Trophoblast cell (in vitro differentiated cells and primary cell): ENCODE data around the gene SBNO2.
A peak's percentile ranks its signal among the peaks of the same experiment; 100 is the strongest.

ENCODE experiments used
- DNase-seq, 2 donors: peaks; one replicate each; pipeline ENCODE4 v3.0.0-alpha.2; 2016
- H2AFZ ChIP-seq: 2 replicates; pipeline ENCODE4 v1.6.1; 2013; ENCODE audit warnings: low read length, moderate library complexity, mild to moderate bottlenecking; ENCODE audit not compliant: insufficient read depth, poor library complexity
- H2AK5ac ChIP-seq: 2 replicates; pipeline ENCODE4 v1.6.1; 2013; ENCODE audit warnings: mild to moderate bottlenecking, low read length
- H2BK120ac ChIP-seq: 2 replicates; pipeline ENCODE4 v1.6.1; 2013; ENCODE audit warnings: low read length, mild to moderate bottlenecking, moderate library complexity; ENCODE audit not compliant: insufficient read depth, poor library complexity
- H2BK12ac ChIP-seq: 2 replicates; pipeline ENCODE4 v1.6.1; 2013; ENCODE audit warnings: mild to moderate bottlenecking, low read length, moderate library complexity
- H2BK5ac ChIP-seq: 2 replicates; pipeline ENCODE4 v1.6.1; 2013; ENCODE audit warnings: low read length, low read depth, moderate library complexity, mild to moderate bottlenecking; ENCODE audit not compliant: poor library complexity
- H3K14ac ChIP-seq: 2 replicates; pipeline ENCODE4 v1.6.1; 2013; ENCODE audit warnings: mild to moderate bottlenecking, low read length
- H3K18ac ChIP-seq: 2 replicates; pipeline ENCODE4 v1.6.1; 2013; ENCODE audit warnings: mild to moderate bottlenecking, low read length
- H3K23ac ChIP-seq: 2 replicates; pipeline ENCODE4 v1.6.1; 2013; ENCODE audit warnings: low read length
- H3K27ac ChIP-seq: 2 replicates; pipeline ENCODE4 v1.5.1; 2013; ENCODE audit warnings: low read depth, mild to moderate bottlenecking, inconsistent platforms, low read length, moderate library complexity
- H3K27me3 ChIP-seq: 2 replicates; pipeline ENCODE4 v1.6.1; 2013; ENCODE audit warnings: inconsistent platforms, mild to moderate bottlenecking, low read length, moderate library complexity; ENCODE audit not compliant: insufficient read depth
- H3K36me3 ChIP-seq, 2 experiments: 1 replicate in 1 of 2; 2 replicates in 1 of 2; pipeline ENCODE4 v1.6.1; 2013; ENCODE audit warnings: low read length in 2 of 2, mild to moderate bottlenecking in 2 of 2, moderate library complexity in 1 of 2; ENCODE audit not compliant: insufficient read depth in 2 of 2, control insufficient read depth in 1 of 2
- H3K4ac ChIP-seq: 2 replicates; pipeline ENCODE4 v1.6.1; 2013; ENCODE audit warnings: low read depth, mild to moderate bottlenecking, low read length, moderate library complexity
- H3K4me1 ChIP-seq, 2 experiments: 1 replicate in 1 of 2; 2 replicates in 1 of 2; pipeline ENCODE4 v1.6.1; 2013; ENCODE audit warnings: low read length in 2 of 2, mild to moderate bottlenecking in 2 of 2, moderate library complexity in 1 of 2; ENCODE audit not compliant: insufficient read depth in 2 of 2, control insufficient read depth in 1 of 2
- H3K4me2 ChIP-seq: 2 replicates; pipeline ENCODE4 v1.6.1; 2013; ENCODE audit warnings: inconsistent platforms, mild to moderate bottlenecking, low read length, moderate library complexity
- H3K4me3 ChIP-seq: 2 replicates; pipeline ENCODE4 v1.5.1; 2013; ENCODE audit warnings: mild to moderate bottlenecking, low read depth, low read length, inconsistent platforms
- H3K79me1 ChIP-seq: one replicate; pipeline ENCODE4 v1.6.1; 2013; ENCODE audit warnings: low read length
- H3K79me2 ChIP-seq: 2 replicates; pipeline ENCODE4 v1.6.1; 2013; ENCODE audit warnings: low read length, mild to moderate bottlenecking; ENCODE audit not compliant: control insufficient read depth, insufficient read depth, poor library complexity
- H3K9ac ChIP-seq: 2 replicates; pipeline ENCODE4 v1.6.1; 2013; ENCODE audit warnings: mild to moderate bottlenecking, low read length
- H3K9me3 ChIP-seq: 2 replicates; pipeline ENCODE4 v1.6.1; 2013; ENCODE audit warnings: low read depth, mild to moderate bottlenecking, control low read depth, inconsistent platforms, low read length; ENCODE audit not compliant: insufficient read depth
- H4K12ac ChIP-seq: 2 replicates; pipeline ENCODE4 v1.6.1; 2013; ENCODE audit warnings: low read depth, mild to moderate bottlenecking, low read length, moderate library complexity
- H4K8ac ChIP-seq: 2 replicates; pipeline ENCODE4 v1.6.1; 2013; ENCODE audit warnings: low read depth, mild to moderate bottlenecking, low read length, moderate library complexity
- H4K91ac ChIP-seq: one replicate; pipeline ENCODE4 v1.6.1; 2013; ENCODE audit warnings: low read depth, mild to moderate bottlenecking, low read length, moderate library complexity
- WGBS: extraction: QIAGEN DNeasy Blood & Tissue Kit; methylation state at CpG from one replicate; pipeline ENCODE4 v1.1.7; 2013; ENCODE audit warnings: missing lambda C conversion rate; ENCODE audit not compliant: insufficient read length, insufficient coverage; ENCODE audit errors: extremely low coverage; 5-methylcytosine and 5-hydroxymethylcytosine counted together

The SBNO2 gene

DNA sequence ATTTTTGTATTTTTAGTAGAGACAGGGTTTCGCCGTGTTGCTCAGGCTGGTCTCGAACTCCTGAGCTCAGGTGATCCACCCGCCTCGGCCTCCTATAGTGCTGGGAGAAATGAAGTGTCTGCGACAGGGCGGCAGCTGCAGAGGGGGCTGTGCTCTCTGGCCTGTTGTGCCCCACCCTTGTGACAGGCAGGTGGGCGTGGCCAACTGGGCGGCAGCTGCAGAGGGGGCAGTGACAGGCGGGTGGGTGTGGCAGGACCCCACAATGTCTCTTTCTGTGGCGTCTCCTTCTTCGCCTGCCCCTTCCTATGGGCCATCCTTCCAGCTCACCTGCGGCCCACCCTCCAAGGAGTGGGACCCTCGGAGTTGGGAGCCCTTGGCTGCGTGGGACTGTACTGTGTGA lies 43.3 kb upstream of the SBNO2 start:
- Histone ChIP-seq H3K36me3 (peaks cover 38% of the 10 kb centered on the region in 2 experiments), H2BK5ac (no peak overlapping the region), H3K4ac (peak overlapping the region; percentile 23), H3K9ac (no peak overlapping the region), H4K91ac (no peak overlapping the region), H3K23ac (no peak overlapping the region), H4K12ac (no peak overlapping the region), H3K14ac (no peak overlapping the region), H4K8ac (no peak overlapping the region), H3K79me1 (no peaks in the 10 kb centered on the region), H3K4me3 (no peak overlapping the region), H3K27ac (no peak overlapping the region), H2AFZ (no peak overlapping the region), H3K4me2 (no peak overlapping the region), H2BK12ac (no peak overlapping the region), H2AK5ac (no peak overlapping the region), H3K9me3 (peaks cover 3% of the 10 kb centered on the region), H3K79me2 (peaks cover 10% of the 10 kb centered on the region), H3K27me3 (no peaks in the 10 kb centered on the region), H3K4me1 (peaks cover 13% of the 10 kb centered on the region in 2 experiments), H2BK120ac (no peak overlapping the region), H3K18ac (no peak overlapping the region)
- WGBS, result no CpG with 5 or more reads among the region's 15 CpGs
- no peak for DNase-seq

DNA sequence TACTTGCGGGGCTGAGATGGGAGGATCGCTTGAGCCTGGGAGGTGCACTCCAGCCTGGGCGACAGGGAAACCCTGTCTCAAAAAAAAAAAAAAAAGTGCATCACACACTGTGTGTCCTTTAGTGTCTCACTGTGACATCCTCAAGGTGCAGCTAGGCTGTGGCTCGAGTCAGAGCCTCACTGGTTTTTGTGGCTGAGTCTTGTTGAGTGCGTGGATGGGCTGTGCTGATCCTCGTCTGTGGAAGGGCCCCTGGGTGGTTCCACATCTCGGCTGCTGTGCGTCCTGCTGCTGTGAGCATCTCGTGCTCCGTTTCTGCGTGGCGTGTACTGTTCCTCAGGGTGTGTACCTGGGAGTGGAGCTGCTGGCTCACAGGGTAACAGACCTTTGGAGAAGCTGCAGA lies 42.7 kb upstream of the SBNO2 start:
- peaks cover 13% of the 10 kb centered on the region in 2 experiments for H3K4me1 ChIP-seq
- no peak overlapping the region for H3K9ac ChIP-seq
- no peak overlapping the region for H4K91ac ChIP-seq
- peaks cover 10% of the 10 kb centered on the region for H3K79me2 ChIP-seq
- H3K4me2 ChIP-seq, result no peak overlapping the region
- H2BK5ac ChIP-seq, result no peak overlapping the region
- no peak overlapping the region for H2BK120ac ChIP-seq
- peaks cover 32% of the 10 kb centered on the region in 2 experiments for H3K36me3 ChIP-seq
- no peaks in the 10 kb centered on the region for H3K79me1 ChIP-seq
- H4K8ac ChIP-seq, result no peak overlapping the region
- no peak overlapping the region for H4K12ac ChIP-seq
- no peak overlapping the region for H3K14ac ChIP-seq
- no peak overlapping the region for H3K4me3 ChIP-seq
- no peak overlapping the region for H3K27ac ChIP-seq
- no peaks in the 10 kb centered on the region for H3K27me3 ChIP-seq
- WGBS, result no CpG with 5 or more reads among the region's 12 CpGs
- H3K23ac ChIP-seq, result no peak overlapping the region
- no peak for DNase-seq
- no peak overlapping the region for H2AK5ac ChIP-seq
- no peak overlapping the region for H3K18ac ChIP-seq
- no peak overlapping the region for H3K4ac ChIP-seq
- no peak overlapping the region for H2AFZ ChIP-seq
- H3K9me3 ChIP-seq, result peaks cover 3% of the 10 kb centered on the region
- no peak overlapping the region for H2BK12ac ChIP-seq

DNA sequence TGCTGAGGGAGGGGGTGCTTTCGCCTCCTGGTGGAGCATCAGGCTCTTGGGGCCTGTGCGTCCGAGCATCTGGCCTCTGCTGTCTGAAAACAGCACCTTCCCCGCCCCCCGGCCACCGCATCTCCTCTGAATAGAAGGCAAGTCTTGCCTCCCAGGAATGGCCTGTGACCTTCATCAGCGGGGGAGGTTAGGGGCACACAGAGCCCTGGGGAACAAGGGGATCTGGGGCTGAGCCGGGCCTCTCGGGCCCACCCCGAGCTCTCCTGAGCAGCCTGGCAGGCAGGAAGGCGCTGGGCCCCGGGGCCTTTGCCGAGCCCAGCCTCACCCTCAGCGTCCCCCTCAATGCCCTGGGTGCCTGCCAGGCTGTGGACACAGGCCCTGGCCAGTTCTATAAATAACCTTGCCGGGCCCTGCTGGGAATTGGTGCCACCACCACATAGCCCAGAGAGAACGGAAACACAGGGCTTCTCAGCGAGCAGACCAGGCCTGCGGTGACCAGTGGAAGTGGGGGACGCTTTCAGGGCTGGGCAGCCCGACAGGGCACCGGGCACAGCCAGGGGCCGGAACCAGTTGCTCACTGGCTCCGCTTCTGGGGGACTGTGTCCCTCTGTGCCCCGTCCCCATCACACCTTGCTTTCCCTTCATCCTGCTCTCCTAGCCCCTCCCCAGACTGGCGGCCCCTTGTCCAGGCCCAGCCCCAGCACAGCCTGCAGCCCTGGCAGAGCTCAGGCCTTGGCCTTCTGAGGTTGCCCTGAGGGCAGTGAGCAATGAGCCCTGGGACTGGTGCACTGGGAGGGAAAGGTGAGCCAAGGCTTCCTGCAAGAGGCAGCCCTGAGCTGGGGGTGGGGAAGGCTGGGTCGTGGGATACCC lies 41.0 kb upstream of the SBNO2 start:
- Histone ChIP-seq H3K18ac (peak overlapping the region; percentile 12), H3K36me3 (peaks cover 18 to 20% of the 10 kb centered on the region in 2 experiments)
- no CpG with 5 or more reads among the region's 26 CpGs for WGBS

DNA sequence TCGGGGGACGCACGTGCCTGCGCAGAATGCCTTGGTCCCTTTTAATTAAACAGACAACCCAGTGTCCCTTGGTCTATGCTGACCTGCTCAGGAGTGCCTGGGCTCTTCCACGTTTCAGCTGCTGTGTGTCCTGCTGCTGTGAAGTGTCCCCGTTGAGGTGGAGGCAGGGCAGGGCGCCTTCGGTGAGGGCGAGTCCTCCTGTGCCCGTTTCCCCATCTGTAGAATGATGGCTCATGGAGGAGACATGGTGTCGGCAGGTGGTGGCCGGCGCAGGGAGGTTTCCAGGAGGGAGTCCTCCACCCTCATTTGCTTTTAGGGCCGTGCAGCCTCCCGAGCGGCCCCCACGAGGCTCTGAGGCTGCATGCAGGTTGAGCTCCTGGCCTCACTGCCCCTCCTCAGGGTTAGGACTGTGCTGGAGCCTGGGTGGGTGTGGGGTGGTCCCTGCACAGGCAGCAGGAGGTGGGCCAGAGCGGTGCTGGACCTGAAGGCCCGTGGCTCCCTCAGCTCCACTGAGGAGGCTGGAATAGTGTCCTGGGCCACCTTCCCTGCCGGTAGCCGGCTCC lies 40.3 kb upstream of the SBNO2 start:
- Histone ChIP-seq H4K91ac (peak overlapping the region; percentile 4), H3K27ac (no peak overlapping the region), H2BK120ac (no peak overlapping the region), H2AK5ac (no peak overlapping the region), H2AFZ (no peak overlapping the region), H3K79me1 (no peaks in the 10 kb centered on the region), H3K27me3 (no peaks in the 10 kb centered on the region), H3K9ac (no peak overlapping the region), H3K14ac (no peak overlapping the region), H2BK12ac (no peak overlapping the region), H3K23ac (no peak overlapping the region), H3K4ac (peak overlapping the region; percentile 50), H4K12ac (no peak overlapping the region), H3K18ac (peak overlapping the region; percentile 57), H3K79me2 (peaks cover 17% of the 10 kb centered on the region), H3K4me3 (no peak overlapping the region), H3K4me1 (peaks cover 13 to 18% of the 10 kb centered on the region in 2 experiments), H3K4me2 (no peak overlapping the region), H4K8ac (no peak overlapping the region), H3K36me3 (peaks cover 19 to 21% of the 10 kb centered on the region in 2 experiments), H2BK5ac (no peak overlapping the region), H3K9me3 (peaks cover 3% of the 10 kb centered on the region)
- DNase-seq, result no peak
- no CpG with 5 or more reads among the region's 21 CpGs for WGBS

More for the DNA sequence above, 41.0 kb upstream of the SBNO2 start:
- no peak overlapping the region for H4K91ac ChIP-seq
- H3K14ac ChIP-seq, result no peak overlapping the region
- H2BK120ac ChIP-seq, result no peak overlapping the region
- H3K9me3 ChIP-seq, result peaks cover 3% of the 10 kb centered on the region
- peaks cover 13% of the 10 kb centered on the region in 2 experiments for H3K4me1 ChIP-seq
- H4K8ac ChIP-seq, result no peak overlapping the region
- H3K4me2 ChIP-seq, result no peak overlapping the region
- no peak overlapping the region for H3K23ac ChIP-seq
- no peaks in the 10 kb centered on the region for H3K27me3 ChIP-seq
- no peak overlapping the region for H4K12ac ChIP-seq
- no peak overlapping the region for H2AFZ ChIP-seq
- no peak overlapping the region for H3K9ac ChIP-seq
- no peak overlapping the region for H3K27ac ChIP-seq
- H3K79me2 ChIP-seq, result peaks cover 15% of the 10 kb centered on the region
- no peak overlapping the region for H2BK5ac ChIP-seq
- H3K4me3 ChIP-seq, result no peak overlapping the region
- H2BK12ac ChIP-seq, result no peak overlapping the region
- H3K79me1 ChIP-seq, result no peaks in the 10 kb centered on the region
- H2AK5ac ChIP-seq, result no peak overlapping the region
- peak; percentile 69 to 73 for DNase-seq
- H3K4ac ChIP-seq, result peak overlapping the region; percentile 50
